Ishikawa (cell line): ENCODE data around the gene BLCAP.

Experiments
- CEBPB ChIP-seq: IDR thresholded peaks from 2 replicates; pipeline ENCODE4 v1.6.1; 2012
- CREB1 ChIP-seq: IDR thresholded peaks from 2 replicates; pipeline ENCODE4 v1.6.1; 2012; ENCODE audit warnings: low read depth
- EGR1 ChIP-seq: IDR thresholded peaks from 2 replicates; pipeline ENCODE4 v1.6.1; 2012
- EP300 ChIP-seq: IDR thresholded peaks from 2 replicates; pipeline ENCODE4 v1.6.1; 2012; ENCODE audit warnings: borderline replicate concordance
- FOXM1 ChIP-seq: IDR thresholded peaks from 2 replicates; pipeline ENCODE4 v1.6.1; 2012; ENCODE audit warnings: low read depth, borderline replicate concordance
- NFIC ChIP-seq: IDR thresholded peaks from 2 replicates; pipeline ENCODE4 v1.6.1; 2012
- RAD21 ChIP-seq: IDR thresholded peaks from 2 replicates; pipeline ENCODE4 v1.6.1; 2012; ENCODE audit warnings: low read depth
- REST ChIP-seq: IDR thresholded peaks from 2 replicates; pipeline ENCODE4 v1.6.1; 2012; ENCODE audit warnings: low read depth, mild to moderate bottlenecking
- TAF1 ChIP-seq: IDR thresholded peaks from 2 replicates; pipeline ENCODE4 v1.6.1; 2012; ENCODE audit warnings: low read depth, mild to moderate bottlenecking
- TCF12 ChIP-seq: IDR thresholded peaks from 2 replicates; pipeline ENCODE4 v1.6.1; 2012; ENCODE audit warnings: low read depth
- TEAD4 ChIP-seq: IDR thresholded peaks from 2 replicates; pipeline ENCODE4 v1.6.1; 2012
- USF1 ChIP-seq: IDR thresholded peaks from 2 replicates; pipeline ENCODE4 v1.6.1; 2012
- ZBTB7A ChIP-seq: IDR thresholded peaks from 2 replicates; pipeline ENCODE4 v1.6.1; 2012; ENCODE audit warnings: low read depth
- TF ChIP-seq, protein P1 (sequence below): IDR thresholded peaks from 2 replicates; pipeline ENCODE4 v1.6.1; 2012

DNA sequence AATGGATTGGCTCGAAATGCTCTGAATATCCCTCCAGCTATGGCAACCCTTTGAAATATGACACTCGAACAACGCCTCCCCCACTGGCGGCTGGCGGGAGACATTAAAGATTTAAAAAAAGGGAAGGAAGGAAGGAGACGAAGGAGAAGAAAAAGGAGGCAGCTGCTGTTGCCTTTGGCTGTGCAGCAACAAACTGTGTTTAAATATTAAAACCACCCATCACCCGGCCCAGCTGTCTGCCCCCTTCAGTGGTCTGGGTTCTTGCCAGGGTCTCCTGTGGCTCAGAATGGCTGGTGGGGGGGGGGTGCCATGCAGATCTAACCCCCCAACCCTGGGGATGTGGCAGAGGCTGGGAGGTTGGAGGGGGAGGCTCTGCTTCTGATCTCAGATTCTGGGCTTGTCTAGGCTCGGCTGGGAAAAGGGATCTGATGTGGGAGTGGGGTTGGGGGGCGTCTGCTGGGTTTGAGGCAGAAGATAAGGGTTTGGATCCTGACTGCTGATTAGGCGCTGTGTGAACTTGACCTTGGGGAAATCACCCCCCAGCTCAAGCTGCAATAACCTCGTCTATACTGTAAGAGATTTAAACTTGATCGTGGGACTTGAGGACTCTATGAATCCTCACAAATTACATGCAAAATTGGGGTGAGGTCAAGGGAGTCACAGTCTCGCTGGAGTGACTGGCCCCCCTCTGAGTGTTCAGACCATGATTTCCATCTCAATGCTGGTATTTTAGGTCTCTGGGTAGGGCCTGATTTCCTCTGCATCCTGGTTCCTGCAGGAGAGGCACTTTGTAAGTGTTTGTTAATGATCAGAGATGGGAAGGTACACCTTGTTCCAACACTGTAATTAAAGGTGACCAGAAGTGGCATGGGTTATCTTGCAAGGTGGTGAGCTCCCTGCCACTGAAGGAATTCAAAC, 40.3 kb upstream of the BLCAP start:
- no peak for TF ChIP-seq TAF1
- no peak for TF ChIP-seq ZBTB7A
- TF ChIP-seq, protein P1, sequence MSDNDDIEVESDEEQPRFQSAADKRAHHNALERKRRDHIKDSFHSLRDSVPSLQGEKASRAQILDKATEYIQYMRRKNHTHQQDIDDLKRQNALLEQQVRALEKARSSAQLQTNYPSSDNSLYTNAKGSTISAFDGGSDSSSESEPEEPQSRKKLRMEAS = no peak
- TF ChIP-seq EGR1 = no peak
- TF ChIP-seq TCF12 = no peak
- TF ChIP-seq RAD21 = no peak
- TF ChIP-seq USF1 = no peak
- no peak for TF ChIP-seq CEBPB
- TF ChIP-seq EP300 = no peak
- no peak for TF ChIP-seq CREB1
- TF ChIP-seq REST = no peak
- no peak for TF ChIP-seq NFIC
- no peak for TF ChIP-seq FOXM1
- TF ChIP-seq TEAD4 = no peak
